GM21737 (cell line): ENCODE data around the gene THPO.

Experiments
- ATAC-seq: cut with Tn5 transposase; IDR thresholded peaks from one replicate; pipeline ENCODE4 v1.9.1; 2021; ENCODE audit warnings: mild to moderate bottlenecking, moderate library complexity; ENCODE audit not compliant: unreplicated experiment

Gene THPO

GRCh38 chr3:184335661-184336546 is 42.1 kb downstream of the THPO start:
- peak; percentile 55 for ATAC-seq

GRCh38 chr3:184335291-184335660 is 42.7 kb downstream of the THPO start:
- ATAC-seq = no peak

GRCh38 chr3:184334470-184335158 is 43.4 kb downstream of the THPO start:
- no peak for ATAC-seq

GRCh38 chr3:184333700-184334099 is 44.3 kb downstream of the THPO start:
- ATAC-seq = no peak

GRCh38 chr3:184333190-184333589 is 44.8 kb downstream of the THPO start:
- no peak for ATAC-seq

- no peak for ATAC-seq
Measured at GRCh38 chr3:184332370-184333090, 45.5 kb downstream of the THPO start.

- no peak for ATAC-seq
Measured at GRCh38 chr3:184328516-184328915, 49.5 kb downstream of the THPO start.

- no peak for ATAC-seq
Measured at GRCh38 chr3:184327171-184327570, 50.8 kb downstream of the THPO start.

GRCh38 chr3:184325715-184326369 is 52.2 kb downstream of the THPO start:
- ATAC-seq = no peak

GRCh38 chr3:184325269-184325668 is 52.7 kb downstream of the THPO start:
- no peak for ATAC-seq

- ATAC-seq = no peak
Measured at GRCh38 chr3:184323696-184324095, 54.3 kb downstream of the THPO start.

- no peak for ATAC-seq
Measured at GRCh38 chr3:184322731-184323487, 55.1 kb downstream of the THPO start.
